Fibroblast of skin of back (primary cell): ENCODE measurements around the gene RTN4R.

ENCODE experiments used
- DNase-seq: peaks from one replicate; pipeline ENCODE4 v3.0.0-alpha.2; 2013

Gene RTN4R

GRCh38 chr22:20228939-20229272 lies 39.2 kb downstream of the RTN4R start:
- DNase-seq = no peak

DNA sequence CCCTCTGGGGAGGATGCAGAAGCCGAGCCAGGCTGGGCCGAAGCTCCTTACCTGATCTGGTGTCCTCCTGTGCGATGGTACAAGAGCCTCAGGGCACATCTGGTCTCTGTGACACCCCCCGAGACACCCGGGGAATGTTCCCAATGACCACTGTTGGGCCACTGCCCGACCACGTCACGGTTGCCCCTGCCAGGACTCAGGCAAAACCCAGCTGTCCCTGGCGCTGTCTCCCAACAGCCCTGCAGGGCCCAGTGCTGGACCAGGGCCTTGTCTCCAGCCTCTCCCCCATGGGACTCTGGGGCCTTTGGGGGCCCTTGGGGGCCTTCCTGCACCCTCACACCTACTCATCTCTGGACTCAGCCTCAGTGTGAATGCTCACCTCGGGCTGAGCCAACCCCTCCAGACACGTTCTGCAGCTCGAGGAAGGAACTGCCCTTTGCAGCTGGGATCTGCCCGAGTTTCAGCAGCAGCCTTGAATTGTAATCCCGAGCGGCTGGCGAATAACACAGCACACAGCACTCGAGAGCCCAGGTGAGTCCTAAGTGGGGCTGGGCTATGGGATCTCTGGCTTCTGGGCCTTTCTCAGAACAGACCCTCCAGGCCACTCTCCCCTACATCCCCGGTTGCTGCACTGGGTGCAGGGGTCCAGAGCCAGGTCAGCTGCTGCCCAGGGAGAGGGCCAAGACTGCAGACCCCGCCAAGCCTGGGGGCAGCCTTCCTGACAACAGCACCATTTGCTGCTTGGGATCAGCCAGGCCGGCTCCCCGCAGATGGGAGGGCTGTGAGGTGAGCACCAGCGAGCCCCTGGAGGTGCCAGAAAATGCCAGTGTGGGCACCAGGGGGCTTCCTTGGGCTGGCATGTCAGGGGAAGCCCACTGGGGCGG lies 39.8 kb downstream of the RTN4R start:
- DNase-seq = no peak

DNA sequence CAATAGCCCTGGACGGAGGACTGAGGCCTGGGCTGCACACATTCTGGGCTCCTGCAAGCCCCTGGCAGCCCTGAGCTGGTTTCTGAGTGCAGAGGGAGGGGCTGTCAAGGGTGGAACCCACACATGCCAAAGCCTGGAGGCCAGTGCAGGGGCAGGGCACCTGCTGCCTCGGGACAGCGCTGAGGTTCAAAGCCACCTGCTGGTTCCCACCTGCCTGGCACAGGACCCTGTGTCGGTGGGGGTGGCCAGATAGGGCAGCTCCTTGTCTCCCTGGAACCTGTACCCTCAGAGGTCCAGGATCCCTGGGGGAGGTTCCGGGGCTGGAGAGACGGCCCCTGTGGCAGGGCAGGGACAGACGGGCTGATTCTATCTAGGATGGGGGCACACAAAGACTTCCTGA lies 40.8 kb downstream of the RTN4R start:
- no peak for DNase-seq

- no peak for DNase-seq
Measured at GRCh38 chr22:20226760-20227350, 41.3 kb downstream of the RTN4R start.

- no peak for DNase-seq
Measured at GRCh38 chr22:20226077-20226716, 41.9 kb downstream of the RTN4R start.

GRCh38 chr22:20225693-20225966 lies 42.5 kb downstream of the RTN4R start:
- no peak for DNase-seq

DNA sequence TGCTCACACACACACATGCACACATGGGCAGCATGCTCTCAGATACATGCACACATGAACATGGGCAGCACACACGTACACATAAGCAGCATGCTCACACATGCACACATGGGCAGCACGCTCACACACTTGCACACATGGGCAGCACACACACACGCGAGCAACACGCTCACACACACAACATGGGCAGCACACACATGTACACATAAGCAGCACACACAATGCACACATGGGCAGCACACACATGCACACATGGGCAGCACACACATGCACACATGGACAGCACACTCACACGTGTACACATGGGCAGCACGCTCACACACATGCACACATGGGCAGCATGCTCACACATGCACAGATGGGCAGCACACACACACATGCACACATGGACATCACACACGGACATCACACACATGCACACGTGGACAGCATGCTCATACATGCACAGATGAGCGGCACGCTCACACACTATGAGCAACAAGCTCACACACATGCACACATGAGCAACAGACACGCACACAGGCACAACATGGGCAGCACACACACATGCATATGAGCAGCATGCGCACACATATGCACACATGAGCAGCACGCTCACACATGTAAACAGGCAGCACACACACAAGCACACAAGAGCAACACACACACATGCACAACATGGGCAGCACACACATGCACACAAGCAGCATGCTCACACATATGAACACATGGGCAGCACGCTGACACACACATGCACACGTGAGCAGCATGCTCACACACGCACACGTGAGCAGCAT lies 43.0 kb downstream of the RTN4R start:
- DNase-seq = no peak

- no peak for DNase-seq
Measured at GRCh38 chr22:20224256-20224626, 43.9 kb downstream of the RTN4R start.

DNA sequence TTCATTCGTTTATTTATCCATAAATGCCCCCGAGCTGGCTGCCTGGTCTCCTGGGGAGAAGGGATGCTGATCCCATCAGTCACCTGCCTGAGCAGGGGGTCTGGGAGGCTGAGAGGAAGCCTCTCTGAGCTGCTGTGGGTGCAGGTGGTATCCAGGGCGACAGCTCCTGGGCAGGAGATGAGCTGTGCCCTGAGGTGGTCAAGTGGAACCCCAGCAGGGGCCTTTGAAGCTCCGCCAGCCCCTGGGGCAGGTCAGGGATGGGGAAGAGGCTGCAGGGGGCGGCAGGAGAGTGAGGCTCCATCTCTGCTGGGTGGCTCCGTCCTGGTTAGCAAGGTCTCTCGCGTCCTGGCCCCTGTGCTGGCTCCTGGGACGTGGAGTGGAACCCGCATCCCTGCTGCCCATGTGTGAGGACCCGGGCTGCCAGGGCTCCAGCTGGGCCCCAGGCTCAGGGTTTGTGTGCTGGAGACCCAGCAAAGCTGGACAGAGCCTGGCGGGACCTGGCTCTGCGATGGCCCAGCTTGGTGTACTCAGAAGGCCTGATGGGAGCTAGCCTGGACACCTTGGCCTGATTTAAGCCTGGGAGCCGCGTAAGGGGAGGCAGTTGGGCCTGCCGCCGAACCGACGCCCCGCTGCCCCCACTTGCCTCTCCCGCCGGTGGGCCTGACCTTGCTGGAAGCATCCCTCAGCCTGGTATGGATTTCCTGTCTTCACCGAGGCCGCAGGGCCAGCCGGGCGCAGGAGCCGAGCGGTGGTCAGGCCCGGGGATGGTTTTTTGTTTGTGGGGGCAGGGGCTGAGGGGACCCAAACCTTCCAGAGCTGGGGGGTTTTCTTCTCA lies 44.5 kb downstream of the RTN4R start:
- no peak for DNase-seq

DNA sequence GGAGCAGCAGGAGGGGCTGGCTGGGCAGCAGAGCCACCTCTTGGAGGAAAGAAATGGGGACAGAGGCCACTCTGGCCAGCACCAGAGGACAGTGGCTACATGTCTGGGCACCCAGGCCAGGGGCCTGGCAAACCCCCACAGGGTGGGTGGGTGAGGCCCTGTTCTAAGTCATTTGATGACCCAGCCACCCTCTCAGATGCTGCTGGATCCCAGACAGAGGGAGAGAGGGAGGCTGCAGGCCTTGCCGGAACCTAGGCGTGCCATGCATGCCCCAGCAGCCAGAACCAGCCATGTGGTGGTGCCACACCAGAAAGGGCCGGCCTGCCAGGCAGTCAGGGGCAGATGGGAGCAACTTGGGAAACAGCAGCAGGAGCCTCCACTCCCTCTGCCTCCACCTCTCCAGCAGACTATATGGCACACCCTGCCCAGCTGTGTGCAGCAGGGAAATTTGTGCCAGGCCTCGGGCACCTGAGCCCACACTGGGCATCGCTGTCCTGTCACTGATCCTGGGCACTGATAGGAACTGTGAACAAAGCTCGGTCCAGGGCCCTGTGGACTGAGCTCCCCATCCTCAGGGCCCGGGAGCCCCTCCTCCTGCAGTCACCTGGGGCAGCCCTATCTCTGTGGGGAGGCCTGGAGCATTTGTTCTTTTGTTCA lies 45.2 kb downstream of the RTN4R start:
- no peak for DNase-seq

- no peak for DNase-seq
Measured at GRCh38 chr22:20221421-20222340, 46.4 kb downstream of the RTN4R start.

GRCh38 chr22:20220629-20221026 lies 47.5 kb downstream of the RTN4R start:
- DNase-seq = no peak

DNA sequence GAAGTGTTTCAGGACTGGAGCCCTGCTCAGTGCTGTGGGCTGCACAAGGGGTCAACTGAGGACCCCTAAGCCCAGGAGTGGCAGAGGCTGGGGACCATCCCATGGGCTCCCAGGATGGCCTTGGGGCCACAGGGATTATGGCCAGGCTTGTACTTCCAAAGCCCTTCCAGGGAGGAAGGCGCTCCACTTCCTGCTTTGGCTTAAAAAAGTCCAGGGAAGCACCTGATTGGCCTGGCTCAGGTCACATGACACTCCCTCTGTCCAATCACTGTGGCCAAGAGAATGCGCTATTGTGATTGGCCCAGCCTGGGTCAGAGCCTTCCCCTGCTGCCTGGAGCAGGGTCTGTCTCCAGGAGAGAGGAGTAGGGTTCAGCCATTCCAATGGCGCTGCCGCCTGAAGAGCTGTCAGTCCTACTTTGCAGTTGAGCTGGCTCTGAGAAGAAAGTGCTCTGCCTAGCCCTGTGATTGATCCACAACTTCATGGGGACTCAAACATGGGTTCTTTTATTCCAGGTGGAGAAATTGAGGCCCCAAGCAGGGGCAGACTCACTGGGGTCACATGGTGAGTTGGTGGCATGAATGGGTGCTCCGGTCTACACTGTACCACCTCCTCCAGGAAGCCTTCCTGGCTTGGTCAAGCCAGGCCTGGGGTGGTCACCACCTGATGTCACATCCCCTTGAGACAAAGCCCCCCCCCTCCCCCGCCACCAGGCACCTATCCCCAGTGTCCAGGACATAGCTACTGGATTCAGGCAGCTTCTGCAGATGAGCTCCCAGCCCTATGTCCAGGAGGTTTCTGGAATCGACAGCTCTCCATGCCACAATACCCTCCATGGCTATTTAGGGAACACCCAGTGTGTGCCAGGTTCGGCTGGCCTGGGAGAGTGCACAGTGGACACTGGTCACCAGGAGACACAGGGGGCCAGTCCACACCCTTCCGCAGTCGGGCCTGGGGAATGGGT lies 48.2 kb downstream of the RTN4R start:
- DNase-seq = no peak

DNA sequence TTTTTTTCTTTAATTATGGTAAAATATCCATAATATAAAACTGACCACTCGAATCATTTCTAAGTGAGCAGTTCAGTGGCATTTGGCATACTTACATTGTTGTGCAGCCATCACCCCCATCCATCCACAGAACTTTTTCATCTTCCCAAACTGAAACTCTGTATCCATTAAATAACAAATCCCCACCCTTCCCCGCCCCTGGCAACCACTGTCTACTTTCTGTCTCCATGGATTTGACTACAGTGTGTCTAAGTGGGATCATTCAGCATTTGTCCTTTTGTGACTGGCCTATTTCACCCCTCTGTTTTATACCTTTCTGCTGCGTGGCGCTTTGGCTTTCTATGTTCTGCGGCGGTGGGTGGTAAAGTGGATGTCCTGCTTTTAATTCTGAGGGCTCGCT lies 49.1 kb downstream of the RTN4R start:
- no peak for DNase-seq

- DNase-seq = no peak
Measured at GRCh38 chr22:20218326-20218872, 49.7 kb downstream of the RTN4R start.

DNA sequence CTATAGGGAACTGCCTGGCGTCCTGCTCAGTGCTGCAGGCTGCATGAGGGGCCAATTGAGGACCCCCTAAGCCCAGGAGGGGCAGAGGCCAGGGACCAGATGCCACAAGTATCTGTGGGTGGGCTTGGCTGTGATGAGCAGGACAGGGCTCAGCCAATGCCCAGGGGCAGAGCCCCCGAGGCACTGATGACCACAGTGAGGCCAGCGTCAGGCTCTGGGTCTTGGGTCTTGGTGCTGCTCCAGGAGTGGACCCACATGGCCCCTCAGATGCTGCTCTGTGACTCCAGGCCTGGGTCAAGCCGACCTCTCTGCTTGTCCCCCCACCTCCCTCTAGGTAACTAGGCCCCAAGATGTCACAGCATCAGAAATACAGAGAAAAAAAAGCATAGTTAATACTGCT lies 50.6 kb downstream of the RTN4R start:
- DNase-seq = no peak

- no peak for DNase-seq
Measured at GRCh38 chr22:20216863-20217499, 51.1 kb downstream of the RTN4R start.

- no peak for DNase-seq
Measured at GRCh38 chr22:20215742-20216141, 52.4 kb downstream of the RTN4R start.

- DNase-seq = no peak
Measured at GRCh38 chr22:20214853-20215252, 53.3 kb downstream of the RTN4R start.
